ENCODE results near the gene PRKCD.

Gene PRKCD

DNA sequence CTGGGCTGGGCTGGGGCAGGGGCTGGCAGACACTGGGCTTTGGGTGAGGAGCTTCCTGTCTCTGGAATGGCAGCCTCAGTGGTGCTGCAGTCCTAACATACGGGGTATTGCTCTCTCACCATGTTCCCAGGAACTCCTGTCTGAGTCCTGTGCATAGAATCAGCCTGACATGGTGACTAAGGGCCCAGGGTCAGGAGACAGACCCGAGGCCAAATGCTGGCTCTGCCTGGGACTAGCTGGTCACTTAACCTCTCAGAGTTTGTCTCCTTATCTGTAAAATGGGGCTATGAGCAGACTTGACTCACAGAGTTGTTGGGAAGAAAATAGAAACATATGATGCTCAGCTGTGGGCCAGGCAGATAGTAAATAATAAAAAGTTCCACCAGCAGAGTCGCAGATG is 28.3 kb downstream of the PRKCD start:
- H3K36me3 ChIP-seq (ENCODE audit: insufficient read depth, low read length) = no peaks in the 10 kb centered on the region
- DNase-seq (ENCODE audit: low read depth, low spot score) = no peak
- TF ChIP-seq POLR2AphosphoS5 (IDR thresholded peaks at IDR 0.05; ENCODE audit: borderline replicate concordance, low read depth, low read length) (no peak), FOXP2 (optimal IDR thresholded peaks at IDR 0.05; ENCODE audit: control extremely low read depth, extremely low read length, insufficient read depth) (no peak), EZH2 (IDR thresholded peaks at IDR 0.05) (no peak)

DNA sequence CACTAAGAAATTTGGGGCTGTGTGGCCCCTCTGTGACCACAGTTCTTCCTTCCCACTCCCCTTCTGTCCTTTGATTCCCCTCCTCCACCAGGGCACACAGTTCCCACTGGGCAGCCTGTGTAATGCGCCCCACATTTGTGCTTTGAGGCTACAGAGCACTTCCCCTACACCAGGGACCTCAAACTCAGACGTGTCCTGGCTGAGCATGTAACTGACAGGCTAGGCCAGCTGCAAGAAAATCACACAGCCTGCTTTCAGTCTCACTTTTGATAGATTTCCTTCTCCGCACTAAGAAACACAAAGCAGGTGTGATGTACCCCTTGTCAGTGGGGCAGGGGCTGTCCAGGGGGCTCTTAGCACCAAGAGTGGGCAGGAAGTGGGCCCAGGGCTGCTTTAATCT is 29.6 kb downstream of the PRKCD start:
- no peak overlapping the region for H3K27ac ChIP-seq
- no peaks in the 10 kb centered on the region for H3K36me3 ChIP-seq (ENCODE audit: insufficient read depth, low read length)
- no peak overlapping the region for H3K9ac ChIP-seq (ENCODE audit: insufficient read length)
- no peaks in the 10 kb centered on the region for H3K9me3 ChIP-seq (ENCODE audit: low read depth, low read length)
- H3K4me3 ChIP-seq = no peak overlapping the region
- DNase-seq (ENCODE audit: low read depth, low spot score) = no peak
- TF ChIP-seq POLR2AphosphoS5 (IDR thresholded peaks at IDR 0.05; ENCODE audit: borderline replicate concordance, low read depth, low read length) = no peak
- TF ChIP-seq FOXP2 (optimal IDR thresholded peaks at IDR 0.05; ENCODE audit: control extremely low read depth, extremely low read length, insufficient read depth) = no peak
- TF ChIP-seq EZH2 (IDR thresholded peaks at IDR 0.05) = no peak

More for the DNA sequence above, 28.3 kb downstream of the PRKCD start:
- Histone ChIP-seq H3K4me3 (no peak overlapping the region), H3K9ac (ENCODE audit: insufficient read length) (no peak overlapping the region), H3K9me3 (ENCODE audit: low read depth, low read length) (no peaks in the 10 kb centered on the region), H3K27ac (no peak overlapping the region)

DNA sequence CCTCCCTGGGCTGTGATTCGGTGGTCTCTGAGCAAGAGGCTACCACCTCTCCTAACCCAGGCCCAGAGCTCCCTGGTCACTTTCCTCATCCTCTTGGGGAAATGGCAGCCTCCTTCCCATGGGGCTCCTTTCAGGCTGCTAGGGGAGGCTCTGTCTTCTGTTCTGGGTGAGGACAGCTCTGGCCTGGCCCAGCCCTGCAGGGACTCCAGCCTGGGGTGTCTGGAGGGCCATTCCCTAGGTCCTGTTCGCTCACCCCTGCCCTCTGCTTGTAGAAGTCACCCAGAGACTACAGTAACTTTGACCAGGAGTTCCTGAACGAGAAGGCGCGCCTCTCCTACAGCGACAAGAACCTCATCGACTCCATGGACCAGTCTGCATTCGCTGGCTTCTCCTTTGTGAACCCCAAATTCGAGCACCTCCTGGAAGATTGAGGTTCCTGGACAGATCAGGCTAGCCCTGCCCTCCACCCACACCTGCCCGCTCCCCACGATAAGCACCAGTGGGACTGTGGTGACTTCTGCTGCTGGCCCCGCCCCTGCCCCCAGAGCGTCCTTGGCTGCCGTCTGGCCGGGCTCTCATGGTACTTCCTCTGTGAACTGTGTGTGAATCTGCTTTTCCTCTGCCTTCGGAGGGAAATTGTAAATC is 30.9 kb downstream of the PRKCD start:
- no peak for TF ChIP-seq POLR2AphosphoS5 (IDR thresholded peaks at IDR 0.05; ENCODE audit: borderline replicate concordance, low read depth, low read length)
- TF ChIP-seq EZH2 (IDR thresholded peaks at IDR 0.05) = no peak
- TF ChIP-seq FOXP2 (optimal IDR thresholded peaks at IDR 0.05; ENCODE audit: control extremely low read depth, extremely low read length, insufficient read depth) = no peak
- Histone ChIP-seq H3K9ac (ENCODE audit: insufficient read length) (no peak overlapping the region), H3K9me3 (ENCODE audit: low read depth, low read length) (no peaks in the 10 kb centered on the region), H3K27ac (no peak overlapping the region), H3K4me3 (no peak overlapping the region), H3K36me3 (ENCODE audit: insufficient read depth, low read length) (no peaks in the 10 kb centered on the region)
- no peak for DNase-seq (ENCODE audit: low read depth, low spot score)

DNA sequence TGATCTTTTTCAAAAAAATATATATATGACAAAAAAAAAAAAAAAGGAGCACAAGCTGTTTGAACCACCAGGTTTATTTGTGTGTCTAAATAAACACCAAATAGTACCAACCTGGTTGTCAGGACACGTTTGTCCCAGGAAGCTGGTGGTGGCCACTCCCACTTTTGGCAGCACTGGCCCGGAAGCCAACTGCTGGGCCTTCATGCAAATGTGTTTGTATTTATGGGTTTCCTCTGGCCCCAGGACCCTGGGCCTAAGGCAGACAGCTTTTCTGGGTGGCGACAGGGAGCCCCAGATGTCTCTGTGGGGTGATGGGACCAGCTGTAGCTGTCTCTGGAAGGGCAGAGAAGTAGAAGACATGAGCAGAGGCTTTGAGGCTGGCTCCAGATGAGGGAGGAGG is 31.6 kb downstream of the PRKCD start:
- H3K27ac ChIP-seq = no peak overlapping the region
- no peak for DNase-seq (ENCODE audit: low read depth, low spot score)
- TF ChIP-seq POLR2AphosphoS5 (IDR thresholded peaks at IDR 0.05; ENCODE audit: borderline replicate concordance, low read depth, low read length) (no peak), EZH2 (IDR thresholded peaks at IDR 0.05) (no peak), FOXP2 (optimal IDR thresholded peaks at IDR 0.05; ENCODE audit: control extremely low read depth, extremely low read length, insufficient read depth) (no peak)

DNA sequence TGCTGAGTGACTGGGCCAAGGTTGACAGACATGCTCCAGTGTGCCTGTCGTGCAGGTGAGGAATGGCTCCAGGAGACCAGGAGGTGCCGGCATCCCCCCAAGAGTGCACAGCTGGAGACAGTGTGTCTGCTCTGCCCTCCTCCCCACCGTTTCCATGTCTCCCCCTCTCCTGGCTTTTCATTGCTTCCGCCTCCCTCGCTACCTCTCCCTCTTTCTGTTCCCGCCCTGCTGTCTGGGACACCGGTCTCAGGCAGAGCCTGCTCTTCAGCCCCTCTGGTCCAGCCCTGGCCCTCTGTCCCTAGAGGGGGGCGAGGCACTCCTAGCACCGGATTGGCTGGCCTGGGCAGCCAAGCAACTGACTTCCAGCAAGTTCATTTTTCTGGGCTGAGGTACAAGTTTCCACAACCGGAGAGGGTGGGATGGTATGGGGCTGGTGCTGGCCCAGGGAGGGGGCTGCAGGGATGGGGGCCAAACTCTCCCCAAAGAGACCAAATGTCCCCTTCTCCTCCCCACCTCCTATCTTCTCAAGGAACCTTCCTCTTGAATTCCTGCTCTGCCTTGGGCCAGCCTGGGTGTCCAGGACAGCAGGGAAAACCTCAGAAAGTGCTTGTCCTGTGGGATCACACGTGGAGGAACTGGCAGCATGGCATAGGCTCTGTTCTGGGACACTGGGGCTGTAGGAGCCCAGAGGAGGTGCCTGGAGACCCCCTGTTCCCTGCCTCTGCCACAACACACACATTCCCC is 32.6 kb downstream of the PRKCD start:
- no peak overlapping the region for H3K27ac ChIP-seq
- TF ChIP-seq FOXP2 (optimal IDR thresholded peaks at IDR 0.05; ENCODE audit: control extremely low read depth, extremely low read length, insufficient read depth) (no peak), POLR2AphosphoS5 (IDR thresholded peaks at IDR 0.05; ENCODE audit: borderline replicate concordance, low read depth, low read length) (no peak), EZH2 (IDR thresholded peaks at IDR 0.05) (no peak)
- DNase-seq (ENCODE audit: low read depth, low spot score) = no peak

More for the DNA sequence above, 31.6 kb downstream of the PRKCD start:
- Histone ChIP-seq H3K36me3 (ENCODE audit: insufficient read depth, low read length) (no peaks in the 10 kb centered on the region), H3K4me3 (no peak overlapping the region), H3K9me3 (ENCODE audit: low read depth, low read length) (no peaks in the 10 kb centered on the region), H3K9ac (ENCODE audit: insufficient read length) (no peak overlapping the region)

DNA sequence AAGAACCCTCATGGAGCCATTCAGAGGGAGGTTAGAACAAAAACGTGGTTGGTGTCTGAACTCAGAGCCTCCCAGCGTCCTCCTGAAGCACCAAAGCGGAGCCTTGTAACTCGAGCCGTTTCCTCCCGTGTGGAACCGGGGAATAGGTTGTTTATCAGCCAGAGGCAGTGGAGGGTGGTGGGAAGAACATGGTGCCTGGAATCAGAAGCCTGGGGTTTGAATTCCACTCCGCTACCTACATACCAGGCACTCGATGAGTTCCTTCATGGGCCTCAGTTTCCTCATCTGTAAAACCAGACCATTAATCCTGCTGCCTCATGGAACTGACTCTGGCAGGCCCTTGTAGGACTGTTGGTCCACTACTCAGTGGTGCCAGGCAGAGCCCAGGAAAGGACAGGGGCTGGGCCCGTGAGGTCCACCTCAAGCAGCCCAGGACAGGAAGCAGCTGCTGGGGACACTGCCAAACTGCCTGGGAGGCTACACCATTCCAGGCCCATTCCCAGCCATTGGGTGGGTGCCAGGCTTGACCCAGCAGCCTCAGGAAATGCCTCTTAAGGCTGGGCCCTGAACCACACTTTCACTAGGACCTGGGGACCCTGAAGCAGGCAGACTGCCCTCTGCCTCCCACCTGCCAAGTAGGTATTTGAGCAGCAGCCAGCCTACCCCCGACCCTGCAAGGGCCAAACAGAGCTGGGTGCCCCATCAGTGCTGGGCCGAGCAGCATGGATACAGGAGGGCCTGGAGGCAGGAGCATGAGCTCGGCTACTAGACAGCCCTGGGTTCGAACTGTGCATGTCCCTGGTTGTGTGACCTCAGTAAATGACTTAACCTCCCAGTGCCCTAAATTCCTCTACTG is 33.4 kb downstream of the PRKCD start:
- Histone ChIP-seq H3K9me3 (ENCODE audit: low read depth, low read length) (no peaks in the 10 kb centered on the region), H3K27ac (no peak overlapping the region), H3K36me3 (ENCODE audit: insufficient read depth, low read length) (no peaks in the 10 kb centered on the region), H3K9ac (ENCODE audit: insufficient read length) (no peak overlapping the region), H3K4me3 (no peak overlapping the region)
- no peak for DNase-seq (ENCODE audit: low read depth, low spot score)
- TF ChIP-seq EZH2 (IDR thresholded peaks at IDR 0.05) = no peak
- TF ChIP-seq FOXP2 (optimal IDR thresholded peaks at IDR 0.05; ENCODE audit: control extremely low read depth, extremely low read length, insufficient read depth) = no peak
- TF ChIP-seq POLR2AphosphoS5 (IDR thresholded peaks at IDR 0.05; ENCODE audit: borderline replicate concordance, low read depth, low read length) = no peak

More for the DNA sequence above, 32.6 kb downstream of the PRKCD start:
- Histone ChIP-seq H3K36me3 (ENCODE audit: insufficient read depth, low read length) (no peaks in the 10 kb centered on the region), H3K9me3 (ENCODE audit: low read depth, low read length) (no peaks in the 10 kb centered on the region), H3K9ac (ENCODE audit: insufficient read length) (no peak overlapping the region), H3K4me3 (no peak overlapping the region)

DNA sequence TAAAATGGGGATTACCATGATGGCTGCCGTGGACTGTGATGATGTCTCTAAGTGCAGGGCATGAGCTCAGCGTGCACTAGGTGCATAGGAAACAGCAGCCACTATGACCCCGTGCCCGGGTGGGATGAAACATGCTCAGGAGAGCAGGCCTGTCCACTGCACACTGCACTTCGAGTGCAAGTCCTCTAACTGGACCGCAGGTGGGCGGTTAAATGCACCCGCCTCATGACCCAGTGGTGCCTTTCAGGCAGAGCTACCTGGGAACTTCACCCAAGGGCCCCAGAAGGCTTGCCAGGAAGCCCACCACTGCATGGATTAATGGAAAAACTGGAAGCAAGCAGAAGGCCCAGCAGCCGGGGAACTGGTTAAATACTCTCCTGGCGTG is 34.0 kb downstream of the PRKCD start:
- Histone ChIP-seq H3K36me3 (ENCODE audit: insufficient read depth, low read length) (no peaks in the 10 kb centered on the region), H3K4me3 (no peak overlapping the region), H3K27ac (no peak overlapping the region), H3K9ac (ENCODE audit: insufficient read length) (no peak overlapping the region), H3K9me3 (ENCODE audit: low read depth, low read length) (no peaks in the 10 kb centered on the region)
- TF ChIP-seq POLR2AphosphoS5 (IDR thresholded peaks at IDR 0.05; ENCODE audit: borderline replicate concordance, low read depth, low read length) (no peak), FOXP2 (optimal IDR thresholded peaks at IDR 0.05; ENCODE audit: control extremely low read depth, extremely low read length, insufficient read depth) (no peak), EZH2 (IDR thresholded peaks at IDR 0.05) (no peak)
- DNase-seq (ENCODE audit: low read depth, low spot score) = no peak

All from SK-N-MC (cell line).